ENCODE data around the gene TNFRSF8.

GRCh38 chr1:12188657-12189327 lies 125.7 kb downstream of the TNFRSF8 start:
- TF ChIP-seq CTCF (IDR thresholded peaks at IDR 0.05; ENCODE audit: low read length) (no peak), EZH2 (IDR thresholded peaks at IDR 0.05; ENCODE audit: borderline replicate concordance, low read length) (no peak)
